Fibroblast of lung (primary cell): ENCODE data around the gene SPRY1. TPM values are rescaled to one million over a fixed set of nuclear protein-coding genes. Genes with fewer than 3 reads are reported as not detected.

Source experiments
- DNase-seq, 2 donors: peaks; one replicate each; pipeline versions ENCODE4 v3.0.0 to v3.0.0-alpha.2; 2010; ENCODE audit warnings: low read depth in 2 of 2
- H2AFZ ChIP-seq: 2 replicates; pipeline ENCODE4 v1.5.1; 2012; ENCODE audit warnings: low read length, control low read depth, inconsistent platforms
- H3K27ac ChIP-seq: 2 replicates; pipeline ENCODE4 v1.5.1; 2011; ENCODE audit warnings: low read length, control low read depth; ENCODE audit not compliant: insufficient read depth
- H3K27me3 ChIP-seq: 2 replicates; pipeline ENCODE4 v1.5.1; 2011; ENCODE audit warnings: mild to moderate bottlenecking, low read length; ENCODE audit not compliant: control insufficient read depth, insufficient read depth
- H3K36me3 ChIP-seq: 2 replicates; pipeline ENCODE4 v1.5.1; 2011; ENCODE audit warnings: low read length; ENCODE audit not compliant: control insufficient read depth, insufficient read depth
- H3K4me1 ChIP-seq: 2 replicates; pipeline ENCODE4 v1.5.1; 2011; ENCODE audit warnings: low read length; ENCODE audit not compliant: control insufficient read depth, insufficient read depth; ENCODE audit errors: extremely low read depth
- H3K4me2 ChIP-seq: 2 replicates; pipeline ENCODE4 v1.5.1; 2011; ENCODE audit warnings: low read length, control low read depth; ENCODE audit not compliant: insufficient read depth; ENCODE audit errors: extremely low read depth
- H3K4me3 ChIP-seq, 4 experiments: fragments of 200-600 bp in 1 of 4; sonication (generic) in 1 of 4; replicated peaks in 1 of 4; 2 replicates each; pipeline ENCODE4 v1.5.1; 2011 to 2016; ENCODE audit warnings: low read length in 4 of 4, low read depth in 3 of 4, mild to moderate bottlenecking in 3 of 4, control low read depth in 2 of 4, inconsistent platforms in 1 of 4, mixed read lengths in 1 of 4; ENCODE audit not compliant: insufficient read depth in 1 of 4; ENCODE audit errors: control extremely low read depth in 1 of 4
- H3K79me2 ChIP-seq: 2 replicates; pipeline ENCODE4 v1.5.1; 2012; ENCODE audit warnings: mild to moderate bottlenecking, low read length, inconsistent platforms; ENCODE audit not compliant: control insufficient read depth, insufficient read depth
- H3K9ac ChIP-seq: 2 replicates; pipeline ENCODE4 v1.5.1; 2011; ENCODE audit warnings: mild to moderate bottlenecking, low read length, control low read depth; ENCODE audit not compliant: insufficient read depth
- H3K9me3 ChIP-seq: 2 replicates; pipeline ENCODE4 v1.5.1; 2012; ENCODE audit warnings: low read depth, low read length; ENCODE audit not compliant: control insufficient read depth, insufficient read depth
- H4K20me1 ChIP-seq: 2 replicates; pipeline ENCODE4 v1.5.1; 2011; ENCODE audit warnings: low read length; ENCODE audit not compliant: control insufficient read depth, insufficient read depth; ENCODE audit errors: extremely low read depth
- CTCF ChIP-seq, 2 donors: IDR thresholded peaks in 1 of 2; conservative IDR thresholded peaks in 1 of 2; 1 replicate in 1 of 2; 2 replicates in 1 of 2; pipeline ENCODE4 v1.5.1; 2011 to 2012; ENCODE audit warnings: low read length in 2 of 2, control low read depth in 1 of 2, inconsistent platforms in 1 of 2, low read depth in 1 of 2, mild to moderate bottlenecking in 1 of 2
- EZH2 ChIP-seq: IDR thresholded peaks from 2 replicates; pipeline ENCODE4 v1.5.1; 2012; ENCODE audit warnings: low read length, control low read depth, mild to moderate bottlenecking; ENCODE audit errors: missing control alignments
- polyA plus RNA-seq, 2 donors: library from polyadenylated mRNA; depleted of rRNA in 1 of 2; stranded (reverse) in 1 of 2; unstranded in 1 of 2; fragments of >200 nt; gene quantifications; 2 replicates each; pipeline ENCODE4 v1.2.1, GENCODE V29; 2011 to 2012; ENCODE audit warnings: missing spikeins in 1 of 2
- total RNA-seq: library from RNA; depleted of rRNA; stranded (reverse); fragments of >200 nt; gene quantifications from 2 replicates; pipeline ENCODE4 v1.2.1, GENCODE V29; 2014

The SPRY1 gene
- total and polyA plus RNA-seq, 2 donors (not counting 1 experiment from before 2014, with no cell fraction given): 21.3 to 23.9 TPM

- Histone ChIP-seq H3K9ac (no peak overlapping the region), H3K4me2 (no peak overlapping the region)
Observed at GRCh38 chr4:123430031-123430430, 33.4 kb downstream of the SPRY1 start.

GRCh38 chr4:123430501-123430900, 33.9 kb downstream of the SPRY1 start:
- H3K4me3 ChIP-seq: no peak overlapping the region
- H3K36me3 ChIP-seq: no peaks in the 10 kb centered on the region
- no peak overlapping the region for H3K4me2 ChIP-seq
- no peak overlapping the region for H2AFZ ChIP-seq
- no peak overlapping the region for H3K9ac ChIP-seq
- H4K20me1 ChIP-seq: no peaks in the 10 kb centered on the region
- no peaks in the 10 kb centered on the region for H3K79me2 ChIP-seq
- DNase-seq: no peak
- no peaks in the 10 kb centered on the region for H3K4me1 ChIP-seq
- TF ChIP-seq EZH2: no peak
- no peak for TF ChIP-seq CTCF (conservative IDR thresholded peaks at IDR 0.05 in 1 of 2, IDR thresholded peaks at IDR 0.05 in 1 of 2; ENCODE audit: low read depth in 1 of 2, low read length in 2 of 2)
- no peaks in the 10 kb centered on the region for H3K9me3 ChIP-seq
- H3K27ac ChIP-seq: no peak overlapping the region
- no peaks in the 10 kb centered on the region for H3K27me3 ChIP-seq

More at GRCh38 chr4:123430031-123430430, 33.4 kb downstream of the SPRY1 start:
- Histone ChIP-seq H2AFZ (no peak overlapping the region), H3K9me3 (no peaks in the 10 kb centered on the region), H3K27ac (no peak overlapping the region), H4K20me1 (no peaks in the 10 kb centered on the region), H3K79me2 (no peaks in the 10 kb centered on the region), H3K36me3 (no peaks in the 10 kb centered on the region), H3K4me1 (no peaks in the 10 kb centered on the region), H3K27me3 (no peaks in the 10 kb centered on the region), H3K4me3 (no peak overlapping the region)
- TF ChIP-seq CTCF (conservative IDR thresholded peaks at IDR 0.05 in 1 of 2, IDR thresholded peaks at IDR 0.05 in 1 of 2; ENCODE audit: low read depth in 1 of 2, low read length in 2 of 2) (no peak), EZH2 (no peak)
- DNase-seq: no peak

DNA sequence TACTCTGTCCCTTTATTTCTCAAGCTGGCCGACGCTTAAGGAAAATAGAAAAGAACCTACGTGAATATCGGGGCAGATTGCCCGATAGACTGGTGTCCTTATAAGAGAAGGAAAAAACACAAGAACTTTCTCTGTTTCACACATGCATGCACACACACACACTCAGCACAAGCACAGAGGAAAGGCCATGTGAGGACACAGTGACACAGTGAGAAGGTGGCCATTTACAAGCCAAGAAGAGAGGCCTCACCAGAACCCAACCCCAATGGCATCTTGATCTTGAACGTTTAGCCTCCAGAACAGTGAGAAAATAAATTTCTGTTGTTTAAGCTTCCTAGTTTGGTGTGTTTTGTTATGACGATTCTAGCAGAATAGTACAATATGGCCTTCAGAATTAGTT, 37.0 kb downstream of the SPRY1 start:
- no peak for DNase-seq
- Histone ChIP-seq H3K27ac (no peak overlapping the region), H3K9ac (no peak overlapping the region), H3K4me2 (no peak overlapping the region), H4K20me1 (no peaks in the 10 kb centered on the region), H3K9me3 (no peaks in the 10 kb centered on the region), H2AFZ (no peak overlapping the region), H3K79me2 (no peaks in the 10 kb centered on the region), H3K27me3 (no peaks in the 10 kb centered on the region), H3K36me3 (no peaks in the 10 kb centered on the region), H3K4me3 (no peak overlapping the region), H3K4me1 (no peaks in the 10 kb centered on the region)
- TF ChIP-seq EZH2: no peak
- no peak for TF ChIP-seq CTCF (conservative IDR thresholded peaks at IDR 0.05 in 1 of 2, IDR thresholded peaks at IDR 0.05 in 1 of 2; ENCODE audit: low read depth in 1 of 2, low read length in 2 of 2)
